ENCODE data around the gene PRADC1.
"Not testable (repeated sequence)": the region's sequence is repeated elsewhere in the genome, so short reads cannot be mapped to it uniquely, and the experiment has no call there.

Gene PRADC1

GRCh38 chr2:73233154-73233931 is at the start of gene PRADC1:
Gene PRADC1 (minus strand): TSS chr2:73233239. CDS start chr2:73233160, 79 bp downstream.
- in situ Hi-C loops (cut with MboI; ENCODE audit: low sequenced_read_pairs) = no loop called here

- in situ Hi-C loops (cut with MboI; ENCODE audit: low sequenced_read_pairs) = no loop called here
Measured at GRCh38 chr2:73281244-73281643, 48.2 kb upstream of the PRADC1 start.

- in situ Hi-C loops (cut with MboI; ENCODE audit: low sequenced_read_pairs) = no loop called here
Measured at GRCh38 chr2:73279852-73280251, 46.8 kb upstream of the PRADC1 start.

GRCh38 chr2:73272270-73272669 is 39.2 kb upstream of the PRADC1 start:
- in situ Hi-C loops (cut with MboI; ENCODE audit: low sequenced_read_pairs) = no loop called here

GRCh38 chr2:73269686-73270465 is 36.8 kb upstream of the PRADC1 start:
- in situ Hi-C loops (cut with MboI; ENCODE audit: low sequenced_read_pairs) = no loop called here

- in situ Hi-C loops (cut with MboI; ENCODE audit: low sequenced_read_pairs) = no loop called here
Measured at GRCh38 chr2:73268830-73269685, 36.0 kb upstream of the PRADC1 start.

- in situ Hi-C loops (cut with MboI; ENCODE audit: low sequenced_read_pairs) = no loop called here
Measured at GRCh38 chr2:73268366-73268829, 35.4 kb upstream of the PRADC1 start.

- in situ Hi-C loops (cut with MboI; ENCODE audit: low sequenced_read_pairs) = no loop called here
Measured at GRCh38 chr2:73267008-73267407, 34.0 kb upstream of the PRADC1 start.

GRCh38 chr2:73266061-73266901 is 33.2 kb upstream of the PRADC1 start:
- in situ Hi-C loops (cut with MboI; ENCODE audit: low sequenced_read_pairs) = no loop called here

GRCh38 chr2:73265298-73266060 is 32.4 kb upstream of the PRADC1 start:
- in situ Hi-C loops (cut with MboI; ENCODE audit: low sequenced_read_pairs) = no loop called here

GRCh38 chr2:73264783-73265182 is 31.7 kb upstream of the PRADC1 start:
- in situ Hi-C loops (cut with MboI; ENCODE audit: low sequenced_read_pairs) = no loop called here

GRCh38 chr2:73264332-73264606 is 31.2 kb upstream of the PRADC1 start:
- in situ Hi-C loops (cut with MboI; ENCODE audit: low sequenced_read_pairs) = no loop called here

- in situ Hi-C loops (cut with MboI; ENCODE audit: low sequenced_read_pairs) = no loop called here
Measured at GRCh38 chr2:73263540-73264331, 30.7 kb upstream of the PRADC1 start.

GRCh38 chr2:73262691-73263429 is 29.8 kb upstream of the PRADC1 start:
- in situ Hi-C loops (cut with MboI; ENCODE audit: low sequenced_read_pairs) = not testable (repeated sequence)

- in situ Hi-C loops (cut with MboI; ENCODE audit: low sequenced_read_pairs) = no loop called here
Measured at GRCh38 chr2:73262108-73262651, 29.1 kb upstream of the PRADC1 start.

GRCh38 chr2:73260338-73260984 is 27.4 kb upstream of the PRADC1 start:
- in situ Hi-C loops (cut with MboI; ENCODE audit: low sequenced_read_pairs) = no loop called here

- in situ Hi-C loops (cut with MboI; ENCODE audit: low sequenced_read_pairs) = no loop called here
Measured at GRCh38 chr2:73259704-73260337, 26.8 kb upstream of the PRADC1 start.
